GM19043 (cell line): ENCODE results near the gene PPP1R1A.

Experiments used
- ATAC-seq: cut with Tn5 transposase; IDR thresholded peaks from one replicate; pipeline ENCODE4 v1.9.1; 2021; ENCODE audit warnings: low read depth; ENCODE audit not compliant: unreplicated experiment

Gene PPP1R1A

GRCh38 chr12:54572881-54573280 lies 15.6 kb downstream of the PPP1R1A start:
- no peak for ATAC-seq

DNA sequence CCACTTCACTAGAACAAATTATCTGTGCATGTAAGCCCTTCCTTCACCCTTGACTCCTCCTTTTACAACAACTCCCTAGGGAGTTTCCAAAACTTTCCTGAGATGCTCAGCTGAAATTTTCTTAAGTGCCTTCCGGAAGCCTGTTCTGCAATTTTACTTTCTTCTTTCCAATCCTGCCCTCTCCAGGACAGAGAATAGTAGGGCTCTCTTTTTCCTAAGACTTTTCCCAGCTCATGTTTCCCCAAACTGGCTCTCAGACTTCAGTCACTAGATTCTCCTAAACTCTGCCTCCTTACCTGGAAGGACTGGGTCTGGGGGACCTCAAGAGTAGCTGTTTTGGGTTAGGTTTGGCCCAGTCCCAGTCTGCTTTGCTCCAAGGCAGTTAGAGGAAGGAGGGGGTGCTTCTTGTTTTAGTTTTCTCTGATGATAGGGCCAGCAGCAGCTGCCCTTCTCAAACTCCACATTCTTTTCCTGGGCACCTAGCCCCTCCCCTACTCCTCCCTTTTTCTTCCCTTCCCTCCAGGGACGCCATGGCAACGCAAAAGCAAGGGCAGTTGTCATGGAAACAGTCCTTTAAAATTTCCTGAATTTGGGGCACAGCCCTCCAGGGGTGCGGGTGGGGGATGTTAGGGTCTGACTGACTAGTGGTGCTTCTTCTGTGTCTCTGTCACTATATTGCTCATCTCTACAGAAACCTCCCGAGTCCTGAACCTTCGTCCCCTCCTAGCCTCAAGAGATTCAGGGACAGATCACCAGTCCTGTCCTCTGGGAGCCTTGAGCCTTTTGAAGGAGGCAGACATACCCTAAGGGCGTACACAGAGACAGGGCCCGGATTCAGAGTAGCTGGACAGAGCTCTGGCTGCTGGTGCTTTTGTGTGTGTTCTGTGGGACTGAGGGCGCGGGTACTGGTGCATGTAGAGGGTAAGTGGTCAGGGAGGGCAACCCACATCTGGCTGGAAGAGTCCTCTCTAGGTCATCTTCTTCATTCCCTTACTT lies 17.0 kb downstream of the PPP1R1A start:
- no peak for ATAC-seq

GRCh38 chr12:54569995-54570528 lies 18.4 kb downstream of the PPP1R1A start:
- ATAC-seq = no peak

GRCh38 chr12:54569072-54569471 lies 19.4 kb downstream of the PPP1R1A start:
- ATAC-seq = no peak

- ATAC-seq = no peak
Measured at GRCh38 chr12:54566792-54567191, 21.7 kb downstream of the PPP1R1A start.

GRCh38 chr12:54565986-54566544 lies 22.4 kb downstream of the PPP1R1A start:
- ATAC-seq = no peak

GRCh38 chr12:54565310-54565985 lies 23.0 kb downstream of the PPP1R1A start:
- ATAC-seq = no peak

DNA sequence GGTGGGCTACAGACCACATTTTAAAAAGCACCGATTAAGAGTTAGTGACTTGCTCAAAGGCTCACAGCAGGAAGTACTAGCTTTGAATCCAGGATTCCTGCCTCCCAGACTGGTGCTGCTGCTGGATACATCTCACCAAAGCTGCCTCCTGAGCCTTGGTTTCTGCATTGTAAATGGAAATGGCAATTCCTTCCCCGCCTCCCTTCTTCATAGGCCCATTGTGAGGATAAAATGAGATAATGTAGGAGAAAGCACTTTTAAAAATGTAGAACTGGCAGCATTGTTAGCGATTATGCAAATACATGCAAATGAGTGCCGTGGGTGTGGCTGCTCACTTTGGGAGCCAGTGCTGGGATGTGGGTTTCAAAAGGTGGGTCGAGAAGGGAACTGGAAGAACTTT lies 23.7 kb downstream of the PPP1R1A start:
- no peak for ATAC-seq

- no peak for ATAC-seq
Measured at GRCh38 chr12:54563787-54564186, 24.7 kb downstream of the PPP1R1A start.

DNA sequence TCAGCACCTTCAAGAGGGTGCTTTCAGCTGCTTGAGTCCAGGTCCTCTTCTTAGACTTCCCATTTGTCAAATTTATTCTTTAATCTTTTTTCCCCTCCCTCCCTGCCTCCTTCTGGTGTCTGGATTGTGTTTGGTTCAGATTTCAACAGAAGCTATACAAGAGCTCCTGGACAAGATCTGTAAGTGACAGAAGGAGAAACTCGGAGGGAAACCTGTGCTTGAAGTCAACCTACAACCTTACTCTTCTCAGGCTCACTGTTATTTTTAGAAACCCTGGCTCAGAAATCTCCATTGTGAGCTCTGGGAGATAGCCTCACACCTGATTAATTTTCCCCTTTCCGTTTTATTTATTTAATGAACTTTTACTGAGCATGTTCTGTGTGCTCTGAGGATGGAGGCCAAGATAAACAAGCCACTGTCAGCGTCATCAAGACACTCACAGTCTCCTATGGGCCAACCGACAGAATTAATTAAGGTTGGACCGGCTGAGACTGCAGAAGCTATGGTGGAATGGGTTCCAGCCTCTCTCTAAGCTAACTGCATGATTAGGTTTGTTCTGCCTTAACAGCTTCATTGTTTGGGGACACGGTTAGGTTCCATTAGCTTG lies 25.6 kb downstream of the PPP1R1A start:
- no peak for ATAC-seq

GRCh38 chr12:54561164-54561563 lies 27.3 kb downstream of the PPP1R1A start:
- no peak for ATAC-seq

- peak; percentile 100 for ATAC-seq
Measured at GRCh38 chr12:54560374-54560858, 28.0 kb downstream of the PPP1R1A start.

- ATAC-seq = no peak
Measured at GRCh38 chr12:54558759-54559158, 29.7 kb downstream of the PPP1R1A start.

GRCh38 chr12:54558311-54558710 lies 30.1 kb downstream of the PPP1R1A start:
- no peak for ATAC-seq

DNA sequence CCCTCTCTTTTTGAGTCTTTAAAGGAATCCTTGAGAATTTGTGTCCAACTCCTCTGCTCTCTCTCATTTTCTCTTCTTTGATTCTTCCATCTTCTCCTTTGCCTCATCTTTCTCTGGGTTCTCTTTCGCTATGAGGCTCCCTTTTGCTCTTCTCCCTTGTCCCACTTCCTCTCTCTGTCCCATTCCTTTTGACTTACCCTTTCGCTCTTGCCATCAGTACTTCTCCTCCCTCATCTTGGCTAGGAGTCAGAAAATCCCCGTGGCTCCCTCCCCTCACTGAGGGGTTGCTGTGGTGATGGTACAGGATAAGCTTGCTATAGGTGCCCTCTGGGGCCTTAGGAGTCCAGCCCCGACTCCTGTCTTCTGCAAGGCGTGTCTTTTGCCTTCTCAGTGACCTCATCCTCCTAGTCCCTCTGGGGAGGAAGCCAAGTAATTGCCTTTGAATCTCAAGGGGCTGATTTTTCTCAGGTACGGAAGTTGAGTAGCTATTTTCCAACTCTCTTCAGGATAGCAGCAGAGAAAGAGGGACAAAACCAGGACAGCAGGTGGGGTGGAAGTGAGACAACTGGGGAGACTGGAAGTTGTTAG lies 32.7 kb downstream of the PPP1R1A start:
- ATAC-seq = no peak

- no peak for ATAC-seq
Measured at GRCh38 chr12:54549774-54550451, 38.5 kb downstream of the PPP1R1A start.

DNA sequence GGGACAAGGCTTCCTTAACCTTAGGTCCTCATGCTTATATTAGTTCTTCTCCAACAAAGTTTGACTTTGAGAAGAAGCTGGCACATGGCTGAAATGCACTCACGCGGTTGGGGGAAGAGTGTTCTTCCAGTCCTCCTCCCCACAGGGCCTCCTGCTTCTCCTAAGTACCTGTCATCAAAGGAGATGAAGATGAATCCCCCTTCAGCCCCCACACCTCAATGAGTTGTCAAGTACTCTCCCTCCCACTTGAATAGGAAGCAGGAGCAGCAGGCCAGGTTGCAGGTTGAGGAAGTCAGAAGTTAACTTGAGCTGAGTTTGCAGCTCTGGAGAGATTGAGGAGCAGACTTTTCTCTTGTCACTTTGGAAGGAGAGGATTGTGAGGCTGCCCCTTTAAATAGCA lies 41.9 kb downstream of the PPP1R1A start:
- no peak for ATAC-seq

DNA sequence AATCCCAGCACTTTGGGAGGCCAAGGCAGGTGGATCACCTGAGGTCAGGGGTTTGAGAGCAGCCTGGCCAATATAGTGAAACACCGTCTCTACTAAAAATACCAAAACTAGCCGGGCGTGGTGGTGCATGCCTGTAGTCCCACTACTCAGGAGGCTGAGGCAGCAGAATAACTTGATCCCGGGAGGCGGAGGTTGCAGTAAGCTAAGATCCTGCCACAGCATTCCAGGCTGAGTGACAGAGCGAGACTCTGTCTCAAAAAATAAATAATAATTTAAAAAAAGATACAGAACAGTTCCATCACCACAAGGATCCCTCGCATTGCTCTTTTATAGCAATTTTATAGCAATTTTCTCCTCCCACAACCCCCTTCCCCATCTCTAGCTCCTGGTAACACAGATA lies 43.7 kb downstream of the PPP1R1A start:
- no peak for ATAC-seq

DNA sequence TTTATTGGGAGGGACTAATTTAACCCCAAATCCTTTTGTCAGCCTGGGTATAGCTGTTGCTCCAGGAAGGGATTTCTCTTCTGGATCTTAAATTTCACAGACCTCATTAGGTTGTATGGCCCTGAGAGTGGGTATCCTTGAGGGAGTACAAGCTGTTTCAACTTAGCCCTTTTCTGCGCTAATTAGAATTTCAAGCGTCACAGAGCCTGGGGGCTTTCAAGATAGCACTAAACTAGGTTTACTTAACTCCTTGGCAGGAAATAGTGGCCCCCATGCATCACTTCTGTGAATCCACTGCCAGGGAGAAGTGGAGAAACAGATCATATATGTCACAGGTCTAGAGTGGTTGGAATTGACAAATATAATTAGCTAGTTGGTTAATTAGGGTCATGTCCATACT lies 44.9 kb downstream of the PPP1R1A start:
- ATAC-seq = no peak
